NCI-H1694 (cell line): Measurements from ENCODE around the gene FAM227A.

Experiments used
- DNase-seq: peaks from one replicate; lab custom pipeline; 2025; lab: John Stamatoyannopoulos, UW

Gene FAM227A

DNA sequence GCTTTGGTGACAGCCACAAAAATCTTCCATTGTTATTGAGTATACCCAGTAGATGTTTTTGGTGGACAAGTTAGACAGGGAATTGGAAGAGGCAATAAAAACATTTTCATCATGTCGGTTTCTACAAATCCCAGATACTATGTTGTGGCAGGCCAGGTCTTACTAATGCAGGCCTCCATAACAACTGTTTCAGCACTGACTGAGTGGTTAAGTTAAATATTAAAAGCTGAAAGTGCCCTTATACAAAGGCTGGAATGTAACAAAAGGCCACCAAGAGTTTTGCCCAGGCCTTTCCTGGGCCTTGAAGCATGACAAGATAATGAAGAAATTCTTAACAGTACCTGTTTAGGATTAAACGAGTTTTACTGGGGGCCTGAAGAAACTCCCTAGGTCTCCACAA lies 115.5 kb downstream of the FAM227A start:
- DNase-seq, result no peak

GRCh38 chr22:38531251-38531938 lies 124.8 kb downstream of the FAM227A start:
- DNase-seq, result no peak
